22Rv1 (cell line): ENCODE results near the gene DDTL.

ENCODE experiments used
- H3K27ac ChIP-seq: fragments of 450-650 bp; 2 replicates; pipeline ENCODE4 v1.5.1; 2017
- CTCF ChIP-seq: fragments of 450-650 bp; IDR thresholded peaks from 2 replicates; pipeline ENCODE4 v1.5.1; 2017; ENCODE audit warnings: mild to moderate bottlenecking
- ZFX ChIP-seq: fragments of 450-650 bp; IDR thresholded peaks from 2 replicates; pipeline ENCODE4 v1.6.1; 2017; ENCODE audit warnings: antibody characterized with exemption, borderline replicate concordance

DDTL gene

GRCh38 chr22:24003887-24004286 is 37.2 kb downstream of the DDTL start:
- TF ChIP-seq ZFX (no peak), CTCF (no peak)
- H3K27ac ChIP-seq: no peak overlapping the region

- H3K27ac ChIP-seq: no peak within 1 kb of the TSS
- TF ChIP-seq CTCF: no peak
- TF ChIP-seq ZFX: no peak
These were observed 38.5 kb downstream of the DDTL start, which contains the start of gene GSTT4 for GRCh38 chr22:24005201-24005600. GSTT4 (minus strand) TSS chr22:24005453; CDS start chr22:24005356, 97 bp downstream.

- H3K27ac ChIP-seq: no peak overlapping the region
- TF ChIP-seq ZFX: no peak
- TF ChIP-seq CTCF: no peak
These were observed 39.7 kb downstream of the DDTL start for GRCh38 chr22:24006207-24006913.

GRCh38 chr22:24006914-24007214 is 40.2 kb downstream of the DDTL start:
- H3K27ac ChIP-seq: no peak overlapping the region
- TF ChIP-seq ZFX: no peak
- TF ChIP-seq CTCF: no peak

- TF ChIP-seq CTCF (no peak), ZFX (no peak)
- H3K27ac ChIP-seq: no peak overlapping the region
These were observed 40.7 kb downstream of the DDTL start for GRCh38 chr22:24007253-24008021.

GRCh38 chr22:24008022-24008283 is 41.3 kb downstream of the DDTL start:
- TF ChIP-seq CTCF (no peak), ZFX (no peak)
- H3K27ac ChIP-seq: no peak overlapping the region
